Measurements from ENCODE around the gene PLEKHO2. TPM values are rescaled to one million over a fixed set of nuclear protein-coding genes. Genes with fewer than 3 reads are reported as not detected.

Gene PLEKHO2
- total RNA-seq, 6 donors from 2014 or later = 21.9 to 83.0 (median 51.3) TPM

DNA sequence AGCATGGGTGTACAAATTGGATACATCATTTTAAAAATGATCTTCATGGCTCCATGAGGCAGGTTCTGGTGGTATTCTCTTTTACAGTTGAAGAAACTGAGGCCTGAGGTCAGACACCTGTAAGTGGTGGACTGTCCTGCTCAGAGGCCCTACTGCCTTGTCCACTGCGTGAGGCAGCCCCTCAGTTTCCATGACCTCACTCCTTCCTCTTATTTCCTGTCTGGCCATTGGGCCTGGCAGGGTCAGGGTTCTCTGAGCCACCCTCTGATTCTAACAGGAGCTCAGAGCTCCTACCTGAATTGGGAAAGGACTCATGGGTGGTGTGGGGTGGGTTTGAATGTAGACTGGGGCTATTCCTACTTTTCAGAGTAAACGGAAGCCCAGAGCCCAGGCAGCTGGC, 17.5 kb downstream of the PLEKHO2 start:
- Histone ChIP-seq H3K4me3 (no peak overlapping the region), H3K27me3 (no peaks in the 10 kb centered on the region), H3K36me3 (peaks cover 32 to 76% (median 58%) of the 10 kb centered on the region in 4 donors), H3K27ac (peak overlapping the region in 3 of 4 donors; percentile 21 to 46 (median 42)), H3K4me1 (peaks cover 54 to 66% (median 58%) of the 10 kb centered on the region in 4 donors), H3K9me3 (no peaks in the 10 kb centered on the region)
- no peak for DNase-seq
- no peak for ATAC-seq (ENCODE audit: low FRiP score in 2 of 2)
- no peak for TF ChIP-seq POLR2A (IDR thresholded peaks at IDR 0.05)
- no peak for TF ChIP-seq EP300 (IDR thresholded peaks at IDR 0.05)
- no peak for TF ChIP-seq POLR2AphosphoS5 (IDR thresholded peaks at IDR 0.05)
- TF ChIP-seq, protein P1, sequence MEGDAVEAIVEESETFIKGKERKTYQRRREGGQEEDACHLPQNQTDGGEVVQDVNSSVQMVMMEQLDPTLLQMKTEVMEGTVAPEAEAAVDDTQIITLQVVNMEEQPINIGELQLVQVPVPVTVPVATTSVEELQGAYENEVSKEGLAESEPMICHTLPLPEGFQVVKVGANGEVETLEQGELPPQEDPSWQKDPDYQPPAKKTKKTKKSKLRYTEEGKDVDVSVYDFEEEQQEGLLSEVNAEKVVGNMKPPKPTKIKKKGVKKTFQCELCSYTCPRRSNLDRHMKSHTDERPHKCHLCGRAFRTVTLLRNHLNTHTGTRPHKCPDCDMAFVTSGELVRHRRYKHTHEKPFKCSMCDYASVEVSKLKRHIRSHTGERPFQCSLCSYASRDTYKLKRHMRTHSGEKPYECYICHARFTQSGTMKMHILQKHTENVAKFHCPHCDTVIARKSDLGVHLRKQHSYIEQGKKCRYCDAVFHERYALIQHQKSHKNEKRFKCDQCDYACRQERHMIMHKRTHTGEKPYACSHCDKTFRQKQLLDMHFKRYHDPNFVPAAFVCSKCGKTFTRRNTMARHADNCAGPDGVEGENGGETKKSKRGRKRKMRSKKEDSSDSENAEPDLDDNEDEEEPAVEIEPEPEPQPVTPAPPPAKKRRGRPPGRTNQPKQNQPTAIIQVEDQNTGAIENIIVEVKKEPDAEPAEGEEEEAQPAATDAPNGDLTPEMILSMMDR (IDR thresholded peaks at IDR 0.05) = no peak
- WGBS, 2 donors = 72 to 75% methylated on average over 2 of the region's 2 CpGs

DNA sequence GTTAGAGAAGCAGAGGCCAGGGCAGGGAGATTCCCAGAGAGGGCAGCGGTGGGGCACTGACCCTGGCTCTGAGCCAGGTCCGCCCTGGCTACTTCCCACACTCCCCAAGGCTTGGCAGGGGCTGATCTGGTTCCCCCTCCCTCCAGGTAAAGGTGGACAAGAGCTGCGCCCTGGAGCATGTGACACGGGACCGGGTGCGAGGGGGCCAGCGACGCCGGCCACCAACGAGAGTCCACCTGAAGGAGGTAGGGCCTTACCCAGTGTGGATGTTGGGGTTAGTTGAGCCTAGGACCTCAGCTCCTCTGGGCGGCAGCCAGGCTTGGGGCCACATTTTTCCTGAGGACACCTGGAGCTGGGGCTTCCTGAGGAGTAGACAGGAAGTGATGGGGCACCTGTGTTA, 19.6 kb downstream of the PLEKHO2 start:
- H3K4me1 ChIP-seq = peaks cover 35 to 51% (median 40%) of the 10 kb centered on the region in 4 donors
- WGBS, 2 donors = 98% methylated on average over 11 of the region's 11 CpGs; no CpG with 5 or more reads in 1 of the 2 donors
- DNase-seq = no peak

DNA sequence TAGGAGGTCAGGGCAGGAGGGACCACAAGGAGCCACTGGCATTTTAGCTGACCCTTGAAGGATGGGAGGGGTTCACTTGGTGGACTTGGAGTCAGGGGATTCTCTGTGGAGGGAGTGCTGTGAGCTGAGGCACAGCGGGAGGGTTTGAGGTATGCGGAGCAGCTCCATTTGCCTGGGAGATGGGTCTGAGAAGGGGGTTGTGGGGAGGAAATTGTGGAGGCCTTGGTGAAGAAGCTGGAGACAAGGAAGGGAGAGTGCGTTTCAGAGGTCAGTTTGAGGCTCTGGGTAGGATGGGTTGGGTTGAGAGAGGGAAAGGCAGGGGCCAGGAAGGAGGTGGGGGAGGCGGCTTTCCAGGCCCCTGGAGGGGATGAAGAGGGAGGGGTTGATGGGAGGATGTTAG, 20.2 kb downstream of the PLEKHO2 start:
- H3K9me3 ChIP-seq = no peaks in the 10 kb centered on the region
- peaks cover 28 to 44% (median 34%) of the 10 kb centered on the region in 4 donors for H3K4me1 ChIP-seq
- no peak overlapping the region for H3K4me3 ChIP-seq
- peaks cover 31 to 81% (median 69%) of the 10 kb centered on the region in 4 donors for H3K36me3 ChIP-seq
- DNase-seq (no peak), ATAC-seq (ENCODE audit: low FRiP score in 2 of 2) (no peak)
- WGBS, 2 donors = 88 to 95% methylated on average over 4 of the region's 4 CpGs
- H3K27ac ChIP-seq = peak overlapping the region; percentile 9 to 53 (median 26)
- TF ChIP-seq POLR2A (IDR thresholded peaks at IDR 0.05) (no peak), EP300 (IDR thresholded peaks at IDR 0.05) (no peak), POLR2AphosphoS5 (IDR thresholded peaks at IDR 0.05) (no peak)
- TF ChIP-seq, protein P1 (IDR thresholded peaks at IDR 0.05) = no peak
- no peaks in the 10 kb centered on the region for H3K27me3 ChIP-seq

More for the DNA sequence above, 19.6 kb downstream of the PLEKHO2 start:
- TF ChIP-seq EP300 (IDR thresholded peaks at IDR 0.05) (no peak), POLR2AphosphoS5 (IDR thresholded peaks at IDR 0.05) (no peak), POLR2A (IDR thresholded peaks at IDR 0.05) (no peak)
- TF ChIP-seq, protein P1 (IDR thresholded peaks at IDR 0.05) = no peak
- Histone ChIP-seq H3K27me3 (no peaks in the 10 kb centered on the region), H3K4me3 (no peak overlapping the region), H3K9me3 (no peaks in the 10 kb centered on the region), H3K27ac (peak overlapping the region in 3 of 4 donors; percentile 15 to 53 (median 42)), H3K36me3 (peaks cover 31 to 76% (median 64%) of the 10 kb centered on the region in 4 donors)
- ATAC-seq (ENCODE audit: low FRiP score in 2 of 2) = no peak

DNA sequence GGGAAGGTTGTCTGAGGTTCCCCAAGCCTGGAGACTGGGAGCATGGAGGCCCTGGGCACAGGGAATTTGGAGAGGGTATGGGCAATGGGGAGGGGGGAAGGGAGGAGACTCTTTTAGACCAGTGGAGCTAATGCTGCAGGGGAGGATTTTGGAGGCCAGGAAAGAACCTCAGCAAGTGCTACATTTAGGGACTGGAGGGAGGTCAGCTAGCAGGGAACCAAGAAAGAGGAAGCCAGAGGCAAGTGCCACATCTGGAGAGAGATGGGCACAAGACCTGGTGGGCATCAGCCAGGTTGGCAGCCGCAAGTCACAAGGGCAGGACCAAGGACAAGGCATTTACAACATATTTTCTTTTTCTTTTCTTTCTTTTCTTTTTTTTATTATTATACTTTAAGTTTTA, 20.7 kb downstream of the PLEKHO2 start:
- H3K4me3 ChIP-seq = no peak overlapping the region
- ATAC-seq (ENCODE audit: low FRiP score in 2 of 2) (no peak), DNase-seq (no peak)
- H3K27me3 ChIP-seq = no peaks in the 10 kb centered on the region
- peaks cover 31 to 86% (median 71%) of the 10 kb centered on the region in 4 donors for H3K36me3 ChIP-seq
- no peaks in the 10 kb centered on the region for H3K9me3 ChIP-seq
- peaks cover 24 to 40% (median 30%) of the 10 kb centered on the region in 4 donors for H3K4me1 ChIP-seq
- TF ChIP-seq, protein P1 (IDR thresholded peaks at IDR 0.05) = no peak
- no peak for TF ChIP-seq POLR2A (IDR thresholded peaks at IDR 0.05)
- WGBS, 2 donors = 92 to 100% methylated on average over 1 of the region's 1 CpG
- H3K27ac ChIP-seq = peak overlapping the region in 1 of 4 donors; percentile 53

DNA sequence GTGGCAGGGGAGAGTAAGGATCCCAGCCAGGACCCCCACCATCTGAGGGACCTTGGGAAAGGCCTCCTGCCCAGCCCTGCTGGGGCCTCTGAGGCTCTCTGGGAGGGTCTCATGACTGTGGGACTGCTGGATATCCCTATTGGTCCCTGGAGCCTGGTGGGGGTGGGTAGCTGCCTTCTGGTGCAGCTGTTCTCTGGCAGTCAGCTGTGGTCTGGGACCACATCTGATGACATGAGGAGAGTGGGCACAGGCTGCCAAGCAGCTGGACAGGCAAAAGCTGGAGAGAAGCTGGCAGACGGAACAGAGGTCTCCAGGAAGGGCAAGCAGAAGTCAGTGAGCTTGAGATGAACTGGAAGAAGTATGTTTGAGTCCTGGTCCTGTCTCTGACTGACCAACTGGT, 22.4 kb downstream of the PLEKHO2 start:
- Histone ChIP-seq H3K27ac (peak overlapping the region; percentile 1 to 58 (median 25)), H3K36me3 (peaks cover 31 to 90% (median 73%) of the 10 kb centered on the region in 4 donors), H3K4me3 (no peak overlapping the region), H3K9me3 (no peaks in the 10 kb centered on the region), H3K4me1 (peaks cover 7 to 26% (median 16%) of the 10 kb centered on the region in 4 donors), H3K27me3 (no peaks in the 10 kb centered on the region)
- no peak for ATAC-seq (ENCODE audit: low FRiP score in 2 of 2)
- no peak for DNase-seq
- WGBS, 2 donors = 88 to 100% methylated on average over 1 of the region's 1 CpG
- no peak for TF ChIP-seq EP300 (IDR thresholded peaks at IDR 0.05)
- no peak for TF ChIP-seq POLR2AphosphoS5 (IDR thresholded peaks at IDR 0.05)
- TF ChIP-seq POLR2A (IDR thresholded peaks at IDR 0.05) = no peak
- TF ChIP-seq, protein P1 (IDR thresholded peaks at IDR 0.05) = no peak
